Urinary bladder (tissue), 4 donors: ENCODE measurements around the gene SULT2A1. TPM values are rescaled to one million over a fixed set of nuclear protein-coding genes. Genes with fewer than 3 reads are reported as not detected.
A peak's percentile ranks its signal among the peaks of the same experiment; 100 is the strongest.
"Not testable (repeated sequence)": the region's sequence is repeated elsewhere in the genome, so short reads cannot be mapped to it uniquely, and the experiment has no call there.

Experiments
- DNase-seq: peaks from one replicate; pipeline ENCODE4 v3.0.0-alpha.2; 2015; ENCODE audit errors: extremely low spot score
- H3K27ac ChIP-seq: one replicate; pipeline ENCODE4 v1.5.1; 2013; ENCODE audit warnings: low read depth, mild to moderate bottlenecking, moderate library complexity
- H3K36me3 ChIP-seq: one replicate; pipeline ENCODE4 v1.6.1; 2013; ENCODE audit warnings: mild to moderate bottlenecking, moderate library complexity; ENCODE audit not compliant: insufficient read depth
- H3K4me1 ChIP-seq: one replicate; pipeline ENCODE4 v1.6.1; 2013; ENCODE audit warnings: mild to moderate bottlenecking, moderate library complexity; ENCODE audit not compliant: insufficient read depth
- H3K4me3 ChIP-seq: one replicate; pipeline ENCODE4 v1.5.1; 2013; ENCODE audit warnings: low read depth, low read length
- WGBS: extraction: QIAGEN DNeasy Blood & Tissue Kit; methylation state at CpG from one replicate; pipeline ENCODE4 v1.1.7; 2013; 5-methylcytosine and 5-hydroxymethylcytosine counted together
- polyA plus RNA-seq: library from polyadenylated mRNA; stranded (reverse); fragments of 200-250 nt; gene quantifications from one replicate; pipeline ENCODE4 v1.2.3, GENCODE V29; 2013
- total RNA-seq: library from RNA; depleted of rRNA; stranded (reverse); fragments of >200 nt; gene quantifications from one replicate; pipeline ENCODE4 v1.2.3, GENCODE V29; 2014
- donor health status: healthy with polysubstance abuse.
- donor health status: healthy.

The SULT2A1 gene
- total and polyA plus RNA-seq, 2 donors, result 0.68 to 0.90 TPM

DNA sequence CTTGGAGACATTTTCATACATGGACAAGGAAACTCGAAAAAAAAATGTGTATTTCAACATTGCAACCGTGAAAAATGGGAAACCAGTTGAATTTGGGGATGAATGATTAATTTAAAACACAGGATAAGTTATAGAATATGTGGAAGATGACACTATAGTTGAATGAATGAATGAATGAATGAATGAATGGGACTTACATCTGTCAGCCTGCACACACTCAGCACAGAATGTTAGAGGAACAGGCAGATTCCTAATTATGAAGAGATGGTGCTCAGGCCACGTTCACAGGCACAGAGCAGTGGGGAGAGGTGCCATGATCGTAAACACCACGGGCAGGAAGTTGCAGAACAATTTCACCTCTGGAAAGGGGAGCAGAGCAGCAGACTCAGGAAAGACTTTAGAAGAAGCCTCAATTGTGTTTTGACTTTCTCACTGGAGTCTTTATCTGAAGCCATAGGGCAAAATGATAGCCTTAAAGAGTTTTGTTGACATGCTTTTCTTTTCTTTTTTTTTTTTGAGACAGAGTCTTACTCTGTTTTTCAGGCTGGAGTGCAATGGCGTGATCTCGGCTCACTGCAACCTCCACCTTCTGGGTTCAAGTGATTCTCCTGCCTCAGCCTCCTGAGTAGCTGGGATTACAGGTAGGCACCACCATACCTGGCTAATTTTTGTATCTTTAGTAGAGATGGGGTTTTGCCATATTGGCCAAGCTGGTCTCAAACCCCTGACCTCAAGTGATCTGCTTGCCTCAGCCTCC is 4.9 kb upstream of the SULT2A1 start:
- no peak for DNase-seq
- H3K27ac ChIP-seq, result no peak overlapping the region
- 69% methylated on average over 7 of the region's 7 CpGs for WGBS
- peaks cover 1% of the 10 kb centered on the region for H3K4me1 ChIP-seq
- no peak overlapping the region for H3K4me3 ChIP-seq
- no peaks in the 10 kb centered on the region for H3K36me3 ChIP-seq

DNA sequence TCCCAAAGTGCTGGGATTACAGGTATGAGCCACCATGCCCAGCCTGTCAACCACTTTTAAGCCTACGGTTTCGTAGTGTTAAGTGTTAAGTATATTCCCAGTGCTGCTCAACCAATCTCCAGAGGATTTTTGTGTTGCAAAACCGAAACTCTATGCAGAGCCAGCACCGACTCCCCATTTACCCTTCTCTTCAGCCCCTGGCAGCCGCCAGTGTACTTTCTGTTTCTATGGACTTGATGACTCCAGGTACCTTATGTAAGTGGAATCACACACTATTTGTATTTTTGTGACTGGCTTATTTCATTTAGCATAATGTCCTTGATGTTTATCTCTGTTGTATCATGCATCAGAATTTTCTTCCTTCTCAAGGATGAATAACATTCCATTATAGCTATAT is 1.1 kb downstream of the SULT2A1 start:
- 79% methylated on average over 5 of the region's 5 CpGs for WGBS
- H3K27ac ChIP-seq, result no peak overlapping the region
- no peak overlapping the region for H3K4me3 ChIP-seq
- H3K36me3 ChIP-seq, result no peaks in the 10 kb centered on the region
- no peak for DNase-seq
- H3K4me1 ChIP-seq, result no peaks in the 10 kb centered on the region

DNA sequence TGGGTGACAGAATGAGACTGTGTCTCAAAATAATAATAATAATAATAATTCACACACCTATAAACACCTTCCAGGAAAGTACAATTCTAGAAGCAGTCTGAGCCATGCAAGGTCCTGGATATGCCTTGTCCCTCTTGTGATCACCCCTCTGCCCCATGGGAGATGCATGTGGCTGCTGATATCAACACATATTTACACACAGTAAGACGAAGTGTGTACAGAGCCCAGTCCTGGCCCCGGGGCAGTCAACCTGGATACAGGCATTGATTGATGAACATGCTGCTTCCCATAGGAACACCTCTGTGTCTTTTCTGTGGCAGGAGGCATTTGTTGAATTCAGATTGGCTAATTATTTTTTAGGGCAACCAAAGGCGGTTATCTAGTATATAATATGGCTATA is 3.2 kb downstream of the SULT2A1 start:
- Histone ChIP-seq H3K36me3 (no peaks in the 10 kb centered on the region), H3K4me1 (no peaks in the 10 kb centered on the region), H3K4me3 (no peak overlapping the region), H3K27ac (no peak overlapping the region)
- 85% methylated on average over 3 of the region's 3 CpGs for WGBS
- no peak for DNase-seq

DNA sequence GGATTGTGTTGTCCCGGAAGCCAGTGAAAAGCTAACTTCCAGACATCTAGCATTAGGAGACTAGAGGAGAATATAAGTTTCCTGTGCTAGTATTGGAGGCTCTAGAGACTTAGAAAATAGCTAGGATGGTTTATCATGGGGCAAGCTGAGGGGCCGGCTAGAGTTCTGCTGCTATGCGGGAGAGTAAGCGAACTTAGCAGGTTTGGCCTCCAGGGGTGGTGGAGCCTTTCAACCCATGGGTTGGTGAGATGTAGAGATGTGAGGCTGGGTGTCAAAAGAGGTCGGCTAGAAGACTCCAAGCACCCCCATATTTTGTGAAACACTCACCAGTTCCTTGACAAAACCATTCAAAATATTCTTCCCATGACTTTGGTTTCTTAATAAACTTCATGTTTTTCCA is 4.4 kb downstream of the SULT2A1 start:
- no peak for DNase-seq
- Histone ChIP-seq H3K4me1 (no peaks in the 10 kb centered on the region), H3K27ac (no peak overlapping the region), H3K36me3 (no peaks in the 10 kb centered on the region), H3K4me3 (no peak overlapping the region)
- 81% methylated on average over 5 of the region's 5 CpGs for WGBS

DNA sequence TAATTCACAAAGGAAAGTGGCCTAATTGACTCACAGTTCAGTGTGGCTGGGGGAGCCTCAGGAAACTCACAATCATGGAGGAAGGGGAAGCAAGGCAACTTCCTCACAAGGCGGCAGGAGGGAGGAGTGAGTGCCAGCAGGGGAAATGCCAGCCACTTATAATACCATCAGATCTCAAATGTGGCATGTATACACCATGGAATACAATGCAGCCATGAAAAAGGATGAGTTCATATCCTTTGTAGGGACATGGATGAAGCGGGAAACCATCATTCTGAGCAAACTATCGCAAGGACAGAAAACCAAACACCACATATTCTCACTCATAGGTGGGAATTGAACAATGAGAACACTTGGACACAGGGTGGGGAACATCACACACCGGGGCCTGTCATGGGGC is 6.7 kb downstream of the SULT2A1 start:
- H3K4me1 ChIP-seq, H3K27ac ChIP-seq, H3K4me3 ChIP-seq, H3K36me3 ChIP-seq, DNase-seq: not testable (repeated sequence)
- WGBS, result 79% methylated on average over 4 of the region's 4 CpGs

DNA sequence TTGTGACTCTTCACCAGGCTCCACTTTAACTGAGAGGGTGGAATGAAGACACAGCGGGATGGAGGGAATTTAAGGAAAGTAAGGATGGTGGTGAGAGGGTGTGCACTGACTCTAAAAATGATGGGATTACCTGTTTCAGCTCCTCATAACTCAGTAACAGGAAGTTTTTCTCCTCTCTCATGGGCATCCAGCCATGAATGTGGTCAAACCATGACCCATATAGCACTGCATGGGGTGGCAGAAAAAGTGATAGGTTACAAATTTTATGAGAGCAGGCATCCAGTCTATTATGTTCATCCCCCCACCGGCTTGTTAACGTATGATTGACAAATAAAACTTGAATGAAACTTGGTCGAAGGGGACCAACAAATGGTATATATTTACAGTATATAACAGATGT is 7.2 kb downstream of the SULT2A1 start:
- 89% methylated on average over 4 of the region's 4 CpGs for WGBS
- Histone ChIP-seq H3K27ac (no peak overlapping the region), H3K4me1 (no peaks in the 10 kb centered on the region), H3K4me3 (no peak overlapping the region), H3K36me3 (no peaks in the 10 kb centered on the region)
- DNase-seq, result no peak

DNA sequence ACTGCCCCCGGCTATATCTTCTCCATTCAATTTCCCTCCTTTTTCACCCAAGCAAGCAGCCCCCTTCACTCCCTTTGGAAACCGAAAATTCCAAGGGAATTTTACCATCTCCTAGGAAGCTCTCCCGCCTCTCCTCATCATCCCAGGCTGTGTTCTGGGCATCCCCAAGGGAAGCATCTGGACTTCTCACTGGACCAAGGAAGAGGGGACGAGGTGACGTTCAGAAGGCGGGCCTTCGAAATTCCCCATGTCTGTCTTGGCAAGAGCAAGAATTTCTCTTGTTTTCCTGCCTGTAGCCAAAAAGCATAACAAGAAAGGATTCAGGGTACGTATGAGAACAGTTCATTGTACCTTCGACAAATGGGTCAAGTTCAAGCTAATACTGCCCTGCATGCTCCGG is 20.9 kb downstream of the SULT2A1 start:
- no peaks in the 10 kb centered on the region for H3K4me1 ChIP-seq
- no peaks in the 10 kb centered on the region for H3K36me3 ChIP-seq
- H3K4me3 ChIP-seq, result no peak overlapping the region
- DNase-seq, result no peak
- 71% methylated on average over 10 of the region's 10 CpGs for WGBS
- H3K27ac ChIP-seq, result no peak overlapping the region

DNA sequence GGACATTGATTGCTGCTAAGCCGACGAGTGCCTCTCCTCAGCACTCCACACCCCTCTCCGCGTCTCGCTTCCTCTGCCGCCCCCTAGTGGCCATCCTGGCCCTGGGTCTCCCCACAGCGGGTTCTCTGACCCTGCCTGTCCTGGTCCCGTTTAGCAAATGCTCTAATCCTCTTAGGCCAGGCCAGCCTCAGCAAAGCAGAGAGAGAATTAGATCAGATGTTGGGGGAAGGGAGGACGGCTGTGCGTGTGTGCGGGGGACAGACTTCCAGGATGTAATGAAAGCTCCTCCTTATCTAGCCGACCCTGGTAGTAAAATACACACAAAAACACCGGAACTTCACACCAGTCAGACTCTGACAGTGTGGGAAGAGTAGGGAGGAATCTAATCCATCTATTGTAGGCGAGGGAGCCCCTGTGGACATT is 22.6 kb downstream of the SULT2A1 start:
- 13% methylated on average over 14 of the region's 14 CpGs for WGBS
- H3K36me3 ChIP-seq, result no peaks in the 10 kb centered on the region
- no peak overlapping the region for H3K4me3 ChIP-seq
- no peak overlapping the region for H3K27ac ChIP-seq
- no peaks in the 10 kb centered on the region for H3K4me1 ChIP-seq
- peak; percentile 56 for DNase-seq

DNA sequence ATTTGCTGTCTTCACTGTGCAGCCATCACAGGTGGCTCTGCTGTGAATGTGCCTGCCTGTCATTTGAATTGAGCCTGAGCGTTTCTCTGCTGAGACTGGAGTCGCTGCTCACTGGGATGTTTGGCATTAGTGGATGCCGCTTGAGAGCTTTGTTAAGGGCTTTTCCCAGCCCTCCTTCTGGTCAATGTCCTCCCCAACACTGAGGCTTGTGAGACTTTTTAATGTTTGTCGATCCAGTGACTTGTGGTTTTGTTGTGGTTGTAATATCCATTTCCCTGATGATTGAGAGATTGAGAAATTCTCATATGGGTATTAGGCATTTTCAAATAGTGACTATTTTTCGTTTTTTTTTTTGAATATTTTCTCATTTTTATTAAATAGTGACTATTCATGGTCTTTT is 24.5 kb downstream of the SULT2A1 start:
- H3K4me3 ChIP-seq, result no peak overlapping the region
- no peaks in the 10 kb centered on the region for H3K4me1 ChIP-seq
- WGBS, result 95% methylated on average over 5 of the region's 5 CpGs
- no peak for DNase-seq
- no peak overlapping the region for H3K27ac ChIP-seq
- no peaks in the 10 kb centered on the region for H3K36me3 ChIP-seq

DNA sequence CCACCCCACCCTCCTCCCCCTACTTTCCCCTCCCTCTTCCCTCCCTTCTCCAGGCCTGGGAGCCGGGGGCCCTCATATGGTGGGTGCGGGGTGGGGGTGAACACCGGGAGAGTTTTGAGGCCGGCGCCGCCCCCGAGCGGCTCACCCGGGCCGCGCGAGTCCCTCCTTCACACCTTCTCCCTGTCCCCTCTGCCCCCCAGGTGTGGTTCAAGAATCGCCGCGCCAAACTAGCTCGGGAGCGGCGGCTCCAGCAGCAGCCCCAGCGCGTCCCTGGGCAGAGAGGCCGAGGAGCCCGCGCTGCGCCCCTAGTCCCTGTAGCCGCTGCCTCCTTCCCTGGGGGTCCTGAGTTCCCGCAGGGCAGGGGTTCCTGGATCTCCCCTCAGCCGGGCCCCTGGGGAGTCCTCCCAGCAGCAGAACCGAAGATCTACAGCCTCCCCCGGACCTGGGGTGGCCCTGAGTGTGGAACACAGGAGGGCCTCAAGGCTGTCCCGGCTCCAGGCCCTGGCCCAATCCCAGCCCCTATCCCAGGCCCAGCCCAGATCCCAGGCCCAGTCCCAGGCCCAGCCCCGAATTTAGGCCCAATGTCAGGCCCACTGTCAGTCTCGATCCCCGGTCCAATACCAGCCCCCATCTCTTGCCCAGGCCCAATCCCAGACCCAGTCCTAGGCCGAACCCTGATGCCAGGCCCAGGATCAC is 25.4 kb downstream of the SULT2A1 start:
- no peak for DNase-seq
- H3K4me3 ChIP-seq, result no peak overlapping the region
- no peaks in the 10 kb centered on the region for H3K36me3 ChIP-seq
- WGBS, result 55% methylated on average over 34 of the region's 34 CpGs
- no peak overlapping the region for H3K27ac ChIP-seq
- H3K4me1 ChIP-seq, result no peaks in the 10 kb centered on the region

DNA sequence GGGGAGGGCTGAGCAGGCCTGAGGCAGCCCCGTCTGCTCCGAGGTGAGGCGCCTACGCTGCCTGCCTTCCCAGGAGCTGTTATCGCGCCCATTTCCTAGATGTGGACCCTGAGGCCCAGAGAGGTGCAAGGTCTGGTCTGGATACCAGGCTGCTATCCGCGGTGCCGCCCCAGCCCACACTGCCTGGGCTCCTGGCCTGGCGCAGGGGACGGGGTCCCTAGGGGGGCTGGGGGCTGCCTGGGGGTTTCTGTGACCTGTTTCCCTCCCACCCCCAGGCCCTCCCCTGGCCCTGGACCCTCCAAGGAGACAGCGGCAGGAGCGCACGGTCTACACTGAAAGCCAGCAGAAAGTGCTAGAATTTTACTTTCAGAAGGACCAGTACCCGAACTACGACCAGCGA is 26.3 kb downstream of the SULT2A1 start:
- not testable (repeated sequence) for H3K36me3 ChIP-seq, H3K27ac ChIP-seq, DNase-seq, H3K4me3 ChIP-seq, H3K4me1 ChIP-seq
- WGBS, result 88% methylated on average over 11 of the region's 17 CpGs

DNA sequence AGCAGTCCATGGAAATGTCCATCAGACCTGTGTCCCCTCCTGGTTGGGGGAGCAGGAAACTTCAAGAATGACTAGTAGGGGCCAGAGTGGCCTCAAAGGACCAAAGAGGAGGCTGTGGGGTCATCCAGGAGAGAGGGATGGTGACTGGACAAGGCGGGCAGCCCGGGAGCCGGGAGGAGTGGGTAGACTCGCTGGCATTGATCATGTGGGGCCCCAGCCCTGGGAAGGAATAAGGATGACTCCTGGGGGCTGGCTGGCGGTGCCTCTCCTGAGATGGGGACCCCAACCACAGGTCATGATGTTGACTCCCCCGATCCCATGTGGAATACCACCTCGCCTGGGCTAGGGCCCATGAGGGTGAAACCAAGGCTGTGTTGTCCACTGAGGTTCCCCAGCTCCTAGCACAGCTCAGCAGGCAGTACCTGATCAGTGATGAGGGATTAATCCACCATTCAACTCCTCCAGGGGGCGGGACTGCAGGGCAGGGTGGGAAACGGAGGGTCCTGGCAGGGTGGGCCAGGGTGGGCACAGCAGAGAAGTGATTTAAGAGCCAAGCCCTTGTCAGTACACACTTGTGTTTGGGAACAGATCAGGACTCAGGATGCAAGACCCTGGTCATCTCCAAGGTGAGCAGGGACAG is 27.3 kb downstream of the SULT2A1 start, which contains the start of gene TPRX2:
TPRX2 (plus strand) TSS at position 590 of the 640 bp plus-strand sequence; CDS start at position 602, 12 bp downstream.
- not testable (repeated sequence) for DNase-seq, H3K4me1 ChIP-seq, H3K27ac ChIP-seq, H3K4me3 ChIP-seq, H3K36me3 ChIP-seq
- 85% methylated on average over 9 of the region's 9 CpGs for WGBS

DNA sequence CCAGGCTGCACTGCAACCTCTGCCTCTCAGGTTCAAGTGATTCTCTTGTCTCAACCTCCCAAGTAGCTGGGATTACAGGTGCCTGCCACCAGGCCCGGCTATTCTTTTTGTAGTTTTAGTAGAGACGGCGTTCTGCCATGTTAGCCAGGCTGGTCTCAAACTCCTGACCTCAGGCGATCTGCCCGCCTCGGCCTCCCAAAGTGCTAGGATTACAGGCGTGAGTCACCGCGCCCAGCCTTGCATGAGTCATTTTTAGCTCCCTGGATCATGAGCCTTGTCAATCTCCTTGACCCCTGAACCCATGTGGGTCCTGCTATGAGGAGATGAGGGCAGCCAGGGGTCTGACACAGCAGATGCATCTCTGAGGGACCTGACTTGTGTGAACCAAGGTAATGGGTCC is 27.9 kb downstream of the SULT2A1 start:
- not testable (repeated sequence) for H3K36me3 ChIP-seq, DNase-seq, H3K4me1 ChIP-seq, H3K4me3 ChIP-seq, H3K27ac ChIP-seq
- 89% methylated on average over 9 of the region's 9 CpGs for WGBS

DNA sequence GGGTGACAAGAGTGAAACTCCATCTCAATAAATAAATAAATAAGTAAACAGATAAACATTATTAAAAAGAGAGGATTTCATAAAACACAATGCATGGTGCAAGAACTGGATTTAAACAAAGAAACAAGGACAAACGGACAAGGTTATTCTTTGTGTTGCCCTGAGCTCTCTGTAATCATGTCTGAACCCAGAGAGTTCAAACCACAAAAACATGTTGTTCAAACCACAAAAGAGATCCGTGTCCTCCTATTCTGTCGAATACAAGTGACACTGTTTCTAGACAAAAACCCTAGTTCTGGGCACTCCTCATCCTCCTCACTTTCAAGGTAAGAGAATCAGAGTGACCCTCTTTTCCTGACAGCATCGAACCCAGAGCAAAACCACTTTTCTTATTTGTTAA is 31.7 kb downstream of the SULT2A1 start:
- Histone ChIP-seq H3K4me1 (no peaks in the 10 kb centered on the region), H3K4me3 (no peak overlapping the region), H3K27ac (no peak overlapping the region), H3K36me3 (no peaks in the 10 kb centered on the region)
- DNase-seq, result no peak
- 71% methylated on average over 4 of the region's 4 CpGs for WGBS
